ENCODE measurements around the gene ZNF850. TPM values are rescaled to one million over a fixed set of nuclear protein-coding genes. Genes with fewer than 3 reads are reported as not detected.
"Not testable (repeated sequence)": the region's sequence is repeated elsewhere in the genome, so short reads cannot be mapped to it uniquely, and the experiment has no call there.

The ZNF850 gene
- total and polyA plus RNA-seq, 2 of the 8 experiments (the other 6 are each of a cell fraction or from before 2014, with no cell fraction given): 6.7 to 21.2 TPM

DNA sequence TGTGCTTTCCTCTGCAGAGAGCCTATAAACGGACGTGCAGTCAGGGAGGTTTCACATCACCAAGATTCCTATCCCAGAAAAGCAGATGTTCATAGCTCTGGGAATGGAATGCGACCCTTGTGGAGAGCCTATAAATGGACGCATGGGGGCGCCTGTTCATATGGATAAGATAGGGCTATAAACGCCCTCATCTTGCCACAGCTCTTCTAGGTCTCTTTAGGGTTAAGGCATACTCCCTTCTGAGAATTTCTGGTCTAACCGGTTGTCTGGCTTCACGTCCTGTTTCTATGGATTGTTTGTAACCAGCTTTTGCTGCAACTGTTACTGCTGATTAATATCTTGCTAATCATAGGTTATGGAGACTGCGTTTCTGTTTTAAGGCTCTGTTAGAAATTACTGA, 36.4 kb downstream of the ZNF850 start:
- H3K23me2 ChIP-seq (ENCODE audit: low read depth, low read length); H2BK5ac ChIP-seq (ENCODE audit: low read depth, low read length); H4K20me1 ChIP-seq (replicated peaks in 1 of 2; ENCODE audit: control insufficient read depth in 1 of 2, insufficient read depth in 2 of 2, low read length in 2 of 2); FAIRE-seq; H3K27ac ChIP-seq (ENCODE audit: low read depth, low read length); H2AFZ ChIP-seq (ENCODE audit: low read length); H3K18ac ChIP-seq (ENCODE audit: extremely low read depth, low read length); H2BK120ac ChIP-seq (replicated peaks; ENCODE audit: low read depth, low read length); H3K4ac ChIP-seq (replicated peaks; ENCODE audit: insufficient read length, low read depth, low read length); H2AK5ac ChIP-seq (ENCODE audit: low read depth, low read length); DNase-seq (ENCODE audit: low read depth in 1 of 2, low spot score in 2 of 2); H3K4me3 ChIP-seq (ENCODE audit: extremely low read depth in 1 of 4, insufficient read depth in 2 of 4, low read depth in 3 of 4, low read length in 4 of 4); H4K8ac ChIP-seq (ENCODE audit: extremely low read depth, insufficient read depth, low read length); H3K79me1 ChIP-seq (ENCODE audit: low read depth, low read length); H3K4me2 ChIP-seq (ENCODE audit: insufficient read depth in 1 of 2, low read depth in 2 of 2, low read length in 2 of 2); H3K27me3 ChIP-seq (replicated peaks in 1 of 4; ENCODE audit: control insufficient read depth in 3 of 4, extremely low read depth in 1 of 4, insufficient read depth in 3 of 4, low read length in 3 of 4); H3K56ac ChIP-seq (replicated peaks; ENCODE audit: insufficient read length, low read depth, low read length); H4K91ac ChIP-seq (replicated peaks; ENCODE audit: insufficient read length, low read length); H2BK20ac ChIP-seq (ENCODE audit: low read length); H2BK12ac ChIP-seq (ENCODE audit: low read depth, low read length); H3K4me1 ChIP-seq (replicated peaks in 1 of 4; ENCODE audit: control insufficient read depth in 3 of 4, insufficient read depth in 4 of 4, low read length in 3 of 4); H4K5ac ChIP-seq (ENCODE audit: insufficient read length, low read depth, low read length); H3K14ac ChIP-seq (ENCODE audit: insufficient read length); H3K9ac ChIP-seq (replicated peaks in 1 of 4; ENCODE audit: extremely low read depth in 1 of 4, low read depth in 3 of 4, low read length in 3 of 4); H3K36me3 ChIP-seq (ENCODE audit: control insufficient read depth in 2 of 4, insufficient read depth in 4 of 4, low read length in 3 of 4); H3K23ac ChIP-seq (ENCODE audit: insufficient read length); CTCF ChIA-PET (ENCODE audit: partially characterized antibody); H2BK15ac ChIP-seq (ENCODE audit: low read length); H3K79me2 ChIP-seq (ENCODE audit: control insufficient read depth in 1 of 2, insufficient read depth in 2 of 2, low read length in 2 of 2): not testable (repeated sequence)
- H3K9me3 ChIP-seq (ENCODE audit: insufficient read depth in 2 of 2, low read depth in 1 of 2, low read length in 1 of 2): peaks cover 14 to 32% of the 10 kb centered on the region in 2 experiments; a peak in 3 of 4 replicates
- POLR2A ChIA-PET (ENCODE audit: partially characterized antibody): interaction anchor here (0.6 kb wide), 1 partner anchor 35 kb away, joined by 3 read pairs; no protein-coding TSS in a partner anchor
- 77% methylated on average over 9 of the region's 9 CpGs; no CpG with 5 or more reads in 1 of the 2 experiments for WGBS, 2 experiments (ENCODE audit: extremely low coverage in 1 of 2, insufficient coverage in 1 of 2, insufficient read length in 1 of 2, insufficient replicate concordance in 2 of 2, low coverage in 1 of 2, low lambda C conversion rate in 2 of 2, missing lambda C conversion rate in 1 of 2)

Data from H1 (cell line).